IMR-90 (cell line): ENCODE measurements around the gene AXDND1. TPM values are rescaled to one million over a fixed set of nuclear protein-coding genes. Genes with fewer than 3 reads are reported as not detected.
"Not testable (repeated sequence)": the region's sequence is repeated elsewhere in the genome, so short reads cannot be mapped to it uniquely, and the experiment has no call there.

Source experiments
- ATAC-seq: fragments of 200-7000 bp; cut with Tn5 transposase; 2 replicates; pipeline ENCODE4 v1.9.1; 2020; ENCODE audit warnings: low read depth, mild to moderate bottlenecking, moderate library complexity
- BruUV-seq: library from RNA; stranded (reverse); fragments of 400-500 nt; replicated peaks from 2 replicates; lab custom pipeline; 2021; lab: Mats Ljungman, UMichigan
- CTCF ChIA-PET: fragments of 300-600 bp; formaldehyde crosslinking; extraction: SDS; loops from one replicate; lab custom pipeline; 2021; ENCODE audit warnings: antibody characterized with exemption; lab: Yijun Ruan, JAX
- POLR2A ChIA-PET: fragments of 300-600 bp; sonication (Branson Sonifier 250); formaldehyde crosslinking; loops from one replicate; lab custom pipeline; 2022; ENCODE audit warnings: antibody characterized with exemption; ENCODE audit not compliant: unreplicated experiment; lab: Charles Lee
- DNase-seq: peaks from one replicate; pipeline ENCODE4 v3.0.0; 2013
- H2AFZ ChIP-seq: replicated peaks from 2 replicates; pipeline ENCODE3; 2013; ENCODE audit warnings: low read length, mild to moderate bottlenecking; ENCODE audit not compliant: poor library complexity
- H2AK5ac ChIP-seq: 2 replicates; pipeline ENCODE4 v1.6.1; 2013; ENCODE audit warnings: low read depth, low read length, inconsistent platforms
- H2AK9ac ChIP-seq: replicated peaks from 2 replicates; pipeline ENCODE3; 2013; ENCODE audit warnings: mild to moderate bottlenecking, low read depth, low read length, moderate library complexity; ENCODE audit not compliant: poor library complexity
- H2BK120ac ChIP-seq: 2 replicates; pipeline ENCODE4 v1.6.1; 2013; ENCODE audit warnings: low read depth, low read length, inconsistent platforms
- H2BK15ac ChIP-seq: 3 replicates; pipeline ENCODE4 v1.6.1; 2013; ENCODE audit warnings: low read depth, low read length, inconsistent platforms
- H2BK20ac ChIP-seq: 2 replicates; pipeline ENCODE4 v1.6.1; 2013; ENCODE audit warnings: low read depth, mild to moderate bottlenecking, inconsistent platforms, low read length, moderate library complexity
- H2BK5ac ChIP-seq: 2 replicates; pipeline ENCODE4 v1.6.1; 2013; ENCODE audit warnings: mild to moderate bottlenecking, low read depth, low read length, inconsistent platforms; ENCODE audit not compliant: poor library complexity, severe bottlenecking
- H3K14ac ChIP-seq: replicated peaks from 2 replicates; pipeline ENCODE4 v1.6.1; 2013; ENCODE audit warnings: low read depth, low read length, inconsistent platforms
- H3K18ac ChIP-seq: 2 replicates; pipeline ENCODE4 v1.6.1; 2013; ENCODE audit warnings: low read depth, low read length, control low read depth
- H3K23ac ChIP-seq: 2 replicates; pipeline ENCODE4 v1.6.1; 2013; ENCODE audit warnings: low read depth, low read length, inconsistent platforms
- H3K27ac ChIP-seq: 2 replicates; pipeline ENCODE4 v1.5.1; 2013; ENCODE audit warnings: mild to moderate bottlenecking, control low read depth, low read length; ENCODE audit not compliant: insufficient read depth
- H3K27me3 ChIP-seq: 2 replicates; pipeline ENCODE4 v1.6.1; 2013; ENCODE audit warnings: low read length; ENCODE audit not compliant: control insufficient read depth, insufficient read depth
- H3K36me3 ChIP-seq: 2 replicates; pipeline ENCODE4 v1.6.1; 2013; ENCODE audit warnings: low read length, mixed read lengths; ENCODE audit not compliant: control insufficient read depth, insufficient read depth
- H3K4ac ChIP-seq: 2 replicates; pipeline ENCODE4 v1.6.1; 2013; ENCODE audit warnings: low read depth, low read length, inconsistent platforms
- H3K4me1 ChIP-seq: 2 replicates; pipeline ENCODE4 v1.6.1; 2013; ENCODE audit warnings: low read length, mixed read lengths; ENCODE audit not compliant: control insufficient read depth, insufficient read depth
- H3K4me2 ChIP-seq: 2 replicates; pipeline ENCODE4 v1.6.1; 2013; ENCODE audit warnings: low read depth, mild to moderate bottlenecking, control low read depth, low read length, moderate library complexity
- H3K4me3 ChIP-seq: 2 replicates; pipeline ENCODE4 v1.5.1; 2013; ENCODE audit warnings: low read depth, mild to moderate bottlenecking, control low read depth, low read length, moderate library complexity; ENCODE audit not compliant: insufficient read depth
- H3K56ac ChIP-seq: 2 replicates; pipeline ENCODE4 v1.6.1; 2013; ENCODE audit warnings: low read length, inconsistent platforms; ENCODE audit not compliant: insufficient read depth; ENCODE audit errors: extremely low read depth
- H3K79me1 ChIP-seq, 2 experiments: 2 replicates each; pipeline ENCODE4 v1.6.1; 2013; ENCODE audit warnings: low read length in 2 of 2, inconsistent platforms in 1 of 2, low read depth in 1 of 2
- H3K9ac ChIP-seq: 2 replicates; pipeline ENCODE4 v1.6.1; 2013; ENCODE audit warnings: low read depth, low read length, control low read depth
- H3K9me1 ChIP-seq: 2 replicates; pipeline ENCODE4 v1.6.1; 2013; ENCODE audit warnings: low read length, inconsistent platforms; ENCODE audit not compliant: insufficient read depth
- H3K9me3 ChIP-seq: 2 replicates; pipeline ENCODE4 v1.6.1; 2013; ENCODE audit warnings: low read length; ENCODE audit not compliant: control insufficient read depth, insufficient read depth
- H4K20me1 ChIP-seq: 2 replicates; pipeline ENCODE4 v1.6.1; 2013; ENCODE audit warnings: low read length, inconsistent platforms; ENCODE audit not compliant: insufficient read depth
- H4K5ac ChIP-seq: 2 replicates; pipeline ENCODE4 v1.6.1; 2013; ENCODE audit warnings: mild to moderate bottlenecking, low read depth, low read length, control low read depth
- H4K8ac ChIP-seq, 2 experiments: 2 replicates each; pipeline ENCODE4 v1.6.1; 2013; ENCODE audit warnings: low read depth in 2 of 2, low read length in 2 of 2, control low read depth in 1 of 2, inconsistent platforms in 1 of 2
- H4K91ac ChIP-seq: 2 replicates; pipeline ENCODE4 v1.6.1; 2013; ENCODE audit warnings: low read depth, low read length, inconsistent platforms; ENCODE audit not compliant: insufficient read depth
- WGBS, 2 experiments: methylation state at CpG; one replicate each; pipeline versions ENCODE4 v1.1.5 to v1.1.7; 2013; ENCODE audit warnings: missing lambda C conversion rate in 2 of 2; ENCODE audit not compliant: insufficient read length in 1 of 2; ENCODE audit errors: extremely low coverage in 2 of 2; 5-methylcytosine and 5-hydroxymethylcytosine counted together
- dilution Hi-C: fragments of 300-500 bp; cut with HindIII; formaldehyde crosslinking; loops from one replicate; pipeline ENCODE4 v1.14.3; 2018; ENCODE audit warnings: low sequenced_read_pairs; ENCODE audit not compliant: unreplicated experiment
- in situ Hi-C: fragments of 300-500 bp; cut with MboI; formaldehyde crosslinking; loops from 3 replicates; pipeline ENCODE4 v1.14.3; 2019; ENCODE audit warnings: low sequenced_read_pairs, inconsistent platforms, mixed read lengths
- intact Hi-C: fragments of 100-400 bp; cut with micrococcal nuclease; formaldehyde crosslinking; loops from 2 replicates; pipeline ENCODE4 v1.10.0; 2022
- polyA plus RNA-seq, 3 experiments: library from polyadenylated mRNA; depleted of rRNA; stranded (reverse); fragments of >200 nt; gene quantifications; 2 replicates each; pipeline ENCODE4 v1.2.3, GENCODE V29; 2012; ENCODE audit warnings: low replicate concordance in 1 of 3
- total RNA-seq: library from RNA; depleted of rRNA; stranded (reverse); fragments of >200 nt; gene quantifications from 2 replicates; pipeline ENCODE4 v1.2.3, GENCODE V29; 2012

AXDND1 gene
- total and polyA plus RNA-seq, 2 of the 4 experiments (the other 2 are of a cell fraction), result not detected

- in situ Hi-C loops, H2AK9ac ChIP-seq, POLR2A ChIA-PET, dilution Hi-C loops, H2BK15ac ChIP-seq, ATAC-seq, H3K14ac ChIP-seq, H4K20me1 ChIP-seq, intact Hi-C loops, H2AFZ ChIP-seq, H3K23ac ChIP-seq, DNase-seq, H4K5ac ChIP-seq, CTCF ChIA-PET, H3K27me3 ChIP-seq, H3K27ac ChIP-seq, H3K36me3 ChIP-seq, H3K9me1 ChIP-seq, H3K56ac ChIP-seq, H4K8ac ChIP-seq, H3K4me1 ChIP-seq, H3K79me1 ChIP-seq, H3K9ac ChIP-seq, H3K4ac ChIP-seq, BruUV-seq, H2BK5ac ChIP-seq, H4K91ac ChIP-seq, H3K4me3 ChIP-seq, H2AK5ac ChIP-seq, H3K9me3 ChIP-seq, H3K18ac ChIP-seq, H2BK120ac ChIP-seq, H3K4me2 ChIP-seq, H2BK20ac ChIP-seq: not testable (repeated sequence)
- no CpG with 5 or more reads among the region's 1 CpG for WGBS, 2 experiments
These were observed 152.8 kb downstream of the AXDND1 start for GRCh38 chr1:179518544-179518943.
